Measurements from ENCODE around the gene GJC2. TPM values are rescaled to one million over a fixed set of nuclear protein-coding genes. Genes with fewer than 3 reads are reported as not detected.

GJC2 gene
- total and polyA plus RNA-seq, 4 donors = 0.10 to 0.79 (median 0.25) TPM; not detected in 1

GRCh38 chr1:228120857-228121489, 28.8 kb upstream of the GJC2 start:
- no peaks in the 10 kb centered on the region for H3K36me3 ChIP-seq (ENCODE audit: control insufficient read depth in 4 of 4, insufficient read depth in 3 of 4, low read depth in 1 of 4, low read length in 3 of 4)
- no peaks in the 10 kb centered on the region for H3K9me3 ChIP-seq (ENCODE audit: control insufficient read depth in 4 of 4, low read length in 3 of 4)
- H3K27me3 ChIP-seq (ENCODE audit: control insufficient read depth in 4 of 4, insufficient read depth in 4 of 4, low read length in 3 of 4) = no peaks in the 10 kb centered on the region
- 71% methylated on average over 5 of the region's 5 CpGs for WGBS
- H3K4me3 ChIP-seq (ENCODE audit: low read depth in 1 of 3, low read length in 3 of 3) = no peak overlapping the region
- H3K9ac ChIP-seq (ENCODE audit: low read depth in 1 of 2, low read length in 2 of 2) = no peak overlapping the region
- no peaks in the 10 kb centered on the region for H3K4me1 ChIP-seq (ENCODE audit: control insufficient read depth in 4 of 4, insufficient read depth in 4 of 4, low read length in 3 of 4)
- TF ChIP-seq NR2F2 (IDR thresholded peaks at IDR 0.05) (no peak), HNF4A (conservative IDR thresholded peaks at IDR 0.05) (no peak), HNF4G (IDR thresholded peaks at IDR 0.05) (no peak), EGR1 (IDR thresholded peaks at IDR 0.05; ENCODE audit: low read depth in 2 of 2) (no peak), REST (IDR thresholded peaks at IDR 0.05) (no peak), JUND (IDR thresholded peaks at IDR 0.05) (no peak), RAD21 (IDR thresholded peaks at IDR 0.05) (no peak), SP1 (IDR thresholded peaks at IDR 0.05) (no peak), YY1 (IDR thresholded peaks at IDR 0.05) (no peak), FOXA1 (IDR thresholded peaks at IDR 0.05) (no peak), FOXA2 (IDR thresholded peaks at IDR 0.05) (no peak), GABPA (IDR thresholded peaks at IDR 0.05 in 1 of 2, conservative IDR thresholded peaks at IDR 0.05 in 1 of 2) (no peak)
- no peak for DNase-seq (ENCODE audit: low spot score)
- no peak overlapping the region for H3K27ac ChIP-seq (ENCODE audit: low read depth in 1 of 2, low read length in 2 of 2)

GRCh38 chr1:228122921-228123441, 26.7 kb upstream of the GJC2 start:
- H3K9ac ChIP-seq (ENCODE audit: low read depth in 1 of 2, low read length in 2 of 2) = no peak overlapping the region
- no peaks in the 10 kb centered on the region for H3K9me3 ChIP-seq (ENCODE audit: control insufficient read depth in 4 of 4, low read length in 3 of 4)
- 69% methylated on average over 1 of the region's 1 CpG for WGBS
- H3K27ac ChIP-seq (ENCODE audit: low read depth in 1 of 2, low read length in 2 of 2) = no peak overlapping the region
- no peak for DNase-seq (ENCODE audit: low spot score)
- TF ChIP-seq RAD21 (IDR thresholded peaks at IDR 0.05) = no peak
- TF ChIP-seq EGR1 (IDR thresholded peaks at IDR 0.05; ENCODE audit: low read depth in 2 of 2) = no peak
- TF ChIP-seq FOXA2 (IDR thresholded peaks at IDR 0.05) = no peak
- H3K4me1 ChIP-seq (ENCODE audit: control insufficient read depth in 4 of 4, insufficient read depth in 4 of 4, low read length in 3 of 4) = no peaks in the 10 kb centered on the region
- H3K4me3 ChIP-seq (ENCODE audit: low read depth in 1 of 3, low read length in 3 of 3) = no peak overlapping the region
- no peaks in the 10 kb centered on the region for H3K27me3 ChIP-seq (ENCODE audit: control insufficient read depth in 4 of 4, insufficient read depth in 4 of 4, low read length in 3 of 4)
- no peaks in the 10 kb centered on the region for H3K36me3 ChIP-seq (ENCODE audit: control insufficient read depth in 4 of 4, insufficient read depth in 3 of 4, low read depth in 1 of 4, low read length in 3 of 4)

GRCh38 chr1:228123505-228123904, 26.2 kb upstream of the GJC2 start:
- DNase-seq (ENCODE audit: low spot score) = no peak
- H3K27ac ChIP-seq (ENCODE audit: low read depth in 1 of 2, low read length in 2 of 2) = no peak overlapping the region
- H3K36me3 ChIP-seq (ENCODE audit: control insufficient read depth in 4 of 4, insufficient read depth in 3 of 4, low read depth in 1 of 4, low read length in 3 of 4) = no peaks in the 10 kb centered on the region

More at GRCh38 chr1:228123505-228123904, 26.2 kb upstream of the GJC2 start:
- Histone ChIP-seq H3K9ac (ENCODE audit: low read depth in 1 of 2, low read length in 2 of 2) (no peak overlapping the region), H3K4me3 (ENCODE audit: low read depth in 1 of 3, low read length in 3 of 3) (no peak overlapping the region), H3K27me3 (ENCODE audit: control insufficient read depth in 4 of 4, insufficient read depth in 4 of 4, low read length in 3 of 4) (no peaks in the 10 kb centered on the region), H3K4me1 (ENCODE audit: control insufficient read depth in 4 of 4, insufficient read depth in 4 of 4, low read length in 3 of 4) (no peaks in the 10 kb centered on the region), H3K9me3 (ENCODE audit: control insufficient read depth in 4 of 4, low read length in 3 of 4) (no peaks in the 10 kb centered on the region)
- 66% methylated on average over 2 of the region's 2 CpGs for WGBS
- TF ChIP-seq JUND (IDR thresholded peaks at IDR 0.05) (peak in 1 of 2 donors; percentile 19), RXRA (IDR thresholded peaks at IDR 0.05) (no peak), HNF4A (conservative IDR thresholded peaks at IDR 0.05) (peak; percentile 14 to 31)
